ENCODE data around the gene PCBP1.

GRCh38 chr2:70089220-70089982, 2.1 kb downstream of the PCBP1 start:
- TF ChIP-seq CTCF (IDR thresholded peaks at IDR 0.05) (no peak), POLR2AphosphoS5 (IDR thresholded peaks at IDR 0.05; ENCODE audit: low read depth, low read length) (0 out of 2 replicates have a peak, but pooled peaks have one; percentile 29), REST (IDR thresholded peaks at IDR 0.05; ENCODE audit: insufficient read depth in 1 of 2, low read depth in 2 of 2, low read length in 1 of 2) (no peak), SIN3A (IDR thresholded peaks at IDR 0.05; ENCODE audit: borderline replicate concordance, insufficient read depth, low read depth, low read length) (no peak)
